H1 (cell line): ENCODE measurements around the gene HAT1. TPM values are rescaled to one million over a fixed set of nuclear protein-coding genes. Genes with fewer than 3 reads are reported as not detected.

Experiments
- CTCF ChIA-PET: fragments of 300-600 bp; sonication (Branson Sonifier 250); formaldehyde crosslinking; loops from one replicate; lab custom pipeline; 2021; ENCODE audit not compliant: partially characterized antibody; lab: Charles Lee
- POLR2A ChIA-PET: fragments of 300-600 bp; sonication (Branson Sonifier 250); formaldehyde crosslinking; loops from one replicate; lab custom pipeline; 2021; ENCODE audit warnings: inconsistent platforms; ENCODE audit not compliant: partially characterized antibody; lab: Charles Lee
- DNase-seq, 2 experiments: peaks; one replicate each; pipeline versions ENCODE4 v3.0.0 to v3.0.0-alpha.2; 2010 to 2022; ENCODE audit warnings: low spot score in 2 of 2, low read depth in 1 of 2, mixed read lengths in 1 of 2
- FAIRE-seq: peaks from 2 replicates; lab custom pipeline; 2011; peaks lifted over from hg19 to GRCh38; lab: Jason Lieb, UNC
- H2AFZ ChIP-seq: 2 replicates; pipeline ENCODE4 v1.8.1; 2012; ENCODE audit warnings: low read length, inconsistent platforms
- H2AK5ac ChIP-seq: 2 replicates; pipeline ENCODE4 v1.6.1; 2013; ENCODE audit warnings: low read depth, low read length
- H2BK120ac ChIP-seq: replicated peaks from 2 replicates; pipeline ENCODE3; 2013; ENCODE audit warnings: low read depth, low read length, inconsistent platforms
- H2BK12ac ChIP-seq: 2 replicates; pipeline ENCODE4 v1.6.1; 2013; ENCODE audit warnings: low read depth, low read length
- H2BK15ac ChIP-seq: 2 replicates; pipeline ENCODE4 v1.6.1; 2013; ENCODE audit warnings: low read length
- H2BK20ac ChIP-seq: 2 replicates; pipeline ENCODE4 v1.6.1; 2013; ENCODE audit warnings: low read length
- H2BK5ac ChIP-seq: 2 replicates; pipeline ENCODE4 v1.6.1; 2013; ENCODE audit warnings: low read depth, low read length
- H3K14ac ChIP-seq: 2 replicates; pipeline ENCODE4 v1.6.1; 2013; ENCODE audit warnings: inconsistent platforms; ENCODE audit not compliant: insufficient read length
- H3K18ac ChIP-seq: 2 replicates; pipeline ENCODE4 v1.6.1; 2013; ENCODE audit warnings: low read length; ENCODE audit errors: extremely low read depth
- H3K23ac ChIP-seq: 2 replicates; pipeline ENCODE4 v1.6.1; 2013; ENCODE audit warnings: inconsistent platforms; ENCODE audit not compliant: insufficient read length
- H3K23me2 ChIP-seq: 2 replicates; pipeline ENCODE4 v1.6.1; 2013; ENCODE audit warnings: low read depth, low read length
- H3K27ac ChIP-seq: 2 replicates; pipeline ENCODE4 v1.6.1; 2011; ENCODE audit warnings: low read depth, low read length, inconsistent platforms
- H3K27me3 ChIP-seq, 4 experiments: replicated peaks in 1 of 4; 1 replicate in 1 of 4; 2 replicates in 3 of 4; pipeline versions ENCODE4 v1.6.1 to v1.8.1; 2011 to 2013; ENCODE audit warnings: low read length in 3 of 4, mild to moderate bottlenecking in 3 of 4, inconsistent platforms in 2 of 4, mixed read lengths in 2 of 4, moderate library complexity in 1 of 4; ENCODE audit not compliant: control insufficient read depth in 3 of 4, insufficient read depth in 3 of 4; ENCODE audit errors: extremely low read depth in 1 of 4
- H3K36me3 ChIP-seq, 4 experiments: 2 replicates each; pipeline versions ENCODE4 v1.6.1 to v1.8.1; 2011 to 2013; ENCODE audit warnings: mild to moderate bottlenecking in 4 of 4, low read length in 3 of 4, moderate library complexity in 2 of 4, control low read depth in 1 of 4, inconsistent platforms in 1 of 4; ENCODE audit not compliant: insufficient read depth in 4 of 4, control insufficient read depth in 2 of 4
- H3K4ac ChIP-seq: replicated peaks from 2 replicates; pipeline ENCODE3; 2013; ENCODE audit warnings: low read length, low read depth, mixed read lengths, inconsistent platforms; ENCODE audit not compliant: insufficient read length
- H3K4me1 ChIP-seq, 4 experiments: replicated peaks in 1 of 4; 1 replicate in 1 of 4; 2 replicates in 3 of 4; pipeline versions ENCODE4 v1.6.1 to v1.8.1; 2011 to 2013; ENCODE audit warnings: low read length in 3 of 4, inconsistent platforms in 2 of 4, mixed read lengths in 1 of 4; ENCODE audit not compliant: insufficient read depth in 4 of 4, control insufficient read depth in 3 of 4
- H3K4me2 ChIP-seq, 2 experiments: 2 replicates each; pipeline versions ENCODE4 v1.6.1 to v1.8.1; 2011 to 2013; ENCODE audit warnings: low read depth in 2 of 2, low read length in 2 of 2, control low read depth in 1 of 2, inconsistent platforms in 1 of 2, mild to moderate bottlenecking in 1 of 2; ENCODE audit not compliant: insufficient read depth in 1 of 2
- H3K4me3 ChIP-seq, 4 experiments: fragments of 200-600, 300-600 bp in 1 of 4; sonication (generic), shearing (Covaris generic), sonication (Bioruptor Twin) in 1 of 4; 2 replicates each; pipeline versions ENCODE4 v1.5.1 to v1.8.1; 2011 to 2016; ENCODE audit warnings: low read length in 4 of 4, low read depth in 3 of 4, control low read depth in 2 of 4, inconsistent platforms in 2 of 4, mild to moderate bottlenecking in 2 of 4, mixed read lengths in 1 of 4, moderate library complexity in 1 of 4; ENCODE audit not compliant: insufficient read depth in 2 of 4; ENCODE audit errors: extremely low read depth in 1 of 4
- H3K56ac ChIP-seq: replicated peaks from 2 replicates; pipeline ENCODE3; 2013; ENCODE audit warnings: low read depth, mild to moderate bottlenecking, mixed read lengths, low read length, inconsistent platforms; ENCODE audit not compliant: insufficient read length
- H3K79me1 ChIP-seq: 2 replicates; pipeline ENCODE4 v1.6.1; 2013; ENCODE audit warnings: low read depth, low read length, control low read depth
- H3K79me2 ChIP-seq, 2 experiments: 2 replicates each; pipeline versions ENCODE4 v1.6.1 to v1.8.1; 2012 to 2013; ENCODE audit warnings: low read length in 2 of 2, mild to moderate bottlenecking in 2 of 2, inconsistent platforms in 1 of 2; ENCODE audit not compliant: insufficient read depth in 2 of 2, control insufficient read depth in 1 of 2
- H3K9ac ChIP-seq, 4 experiments: replicated peaks in 1 of 4; 1 replicate in 1 of 4; 2 replicates in 3 of 4; pipeline versions ENCODE4 v1.6.1 to v1.8.1; 2011 to 2013; ENCODE audit warnings: low read depth in 3 of 4, low read length in 3 of 4, control low read depth in 2 of 4, mild to moderate bottlenecking in 2 of 4, moderate library complexity in 2 of 4, inconsistent platforms in 1 of 4; ENCODE audit errors: extremely low read depth in 1 of 4
- H3K9me3 ChIP-seq, 2 experiments: 2 replicates each; pipeline versions ENCODE4 v1.6.1 to v1.8.1; 2012 to 2013; ENCODE audit warnings: mild to moderate bottlenecking in 2 of 2, moderate library complexity in 2 of 2, control low read depth in 1 of 2, inconsistent platforms in 1 of 2, low read depth in 1 of 2, low read length in 1 of 2, mixed read lengths in 1 of 2; ENCODE audit not compliant: insufficient read depth in 2 of 2
- H4K20me1 ChIP-seq, 2 experiments: replicated peaks in 1 of 2; 2 replicates each; pipeline versions ENCODE3 to v1.8.1; 2011 to 2013; ENCODE audit warnings: inconsistent platforms in 2 of 2, low read length in 2 of 2, mild to moderate bottlenecking in 1 of 2; ENCODE audit not compliant: insufficient read depth in 2 of 2, control insufficient read depth in 1 of 2
- H4K5ac ChIP-seq: 2 replicates; pipeline ENCODE4 v1.6.1; 2013; ENCODE audit warnings: low read length, low read depth, mixed read lengths, inconsistent platforms; ENCODE audit not compliant: insufficient read length
- H4K8ac ChIP-seq: 2 replicates; pipeline ENCODE4 v1.8.0; 2013; ENCODE audit warnings: mild to moderate bottlenecking, moderate library complexity, low read length, inconsistent platforms; ENCODE audit not compliant: insufficient read depth; ENCODE audit errors: extremely low read depth
- H4K91ac ChIP-seq: replicated peaks from 2 replicates; pipeline ENCODE3; 2013; ENCODE audit warnings: low read length, mixed read lengths, inconsistent platforms; ENCODE audit not compliant: insufficient read length
- CBX5 ChIP-seq: fragments of 300-800, 300-1000 bp; sonication (generic); IDR thresholded peaks from 2 replicates; pipeline ENCODE4 v1.7.1; 2016; ENCODE audit warnings: antibody characterized with exemption, low read length, low read depth
- CEBPB ChIP-seq: IDR thresholded peaks from 2 replicates; pipeline ENCODE4 v1.6.1; 2012; ENCODE audit warnings: low read depth, low read length
- CREB1 ChIP-seq: IDR thresholded peaks from 2 replicates; pipeline ENCODE4 v1.6.1; 2012; ENCODE audit warnings: inconsistent platforms
- EP300 ChIP-seq, 2 experiments: IDR thresholded peaks; 1 replicate in 1 of 2; 2 replicates in 1 of 2; pipeline ENCODE4 v1.6.1; 2011 to 2012; ENCODE audit warnings: low read depth in 2 of 2, low read length in 2 of 2, mild to moderate bottlenecking in 2 of 2, borderline replicate concordance in 1 of 2, inconsistent platforms in 1 of 2, moderate library complexity in 1 of 2
- GTF2F1 ChIP-seq: IDR thresholded peaks from 2 replicates; pipeline ENCODE4 v1.6.1; 2012; ENCODE audit warnings: low read depth, low read length, improper control_type of control experiment, borderline replicate concordance
- HDAC6 ChIP-seq: IDR thresholded peaks from one replicate; pipeline ENCODE4 v1.7.1; 2012; ENCODE audit warnings: low read depth, mild to moderate bottlenecking, inconsistent platforms, low read length, moderate library complexity
- JUND ChIP-seq: IDR thresholded peaks from 2 replicates; pipeline ENCODE4 v1.6.1; 2011; ENCODE audit warnings: mild to moderate bottlenecking, improper control_type of control experiment, low read length
- NANOG ChIP-seq: IDR thresholded peaks from 2 replicates; pipeline ENCODE4 v1.6.1; 2011; ENCODE audit warnings: low read length, low read depth, mild to moderate bottlenecking, inconsistent platforms; ENCODE audit not compliant: insufficient read depth, poor library complexity, severe bottlenecking
- RBBP5 ChIP-seq: IDR thresholded peaks from 2 replicates; pipeline ENCODE4 v1.7.1; 2012; ENCODE audit warnings: low read depth, mild to moderate bottlenecking, inconsistent platforms, low read length, moderate library complexity, borderline replicate concordance
- RNF2 ChIP-seq: fragments of 200-900, 300-1000 bp; sonication (generic); IDR thresholded peaks from 2 replicates; pipeline ENCODE4 v1.7.1; 2016; ENCODE audit warnings: borderline replicate concordance, low read depth, mild to moderate bottlenecking, antibody characterized with exemption, low read length; ENCODE audit not compliant: poor library complexity, severe bottlenecking; ENCODE audit errors: missing control alignments
- SRF ChIP-seq: IDR thresholded peaks from 2 replicates; pipeline ENCODE4 v1.6.1; 2011; ENCODE audit warnings: mild to moderate bottlenecking, low read depth, low read length, moderate library complexity
- SUZ12 ChIP-seq: fragments of 200-600 bp; sonication (generic); IDR thresholded peaks from 2 replicates; pipeline ENCODE4 v1.6.1; 2012; ENCODE audit warnings: mild to moderate bottlenecking, inconsistent platforms, low read length, moderate library complexity, mixed read lengths
- TBP ChIP-seq: IDR thresholded peaks from 2 replicates; pipeline ENCODE4 v1.6.1; 2011; ENCODE audit warnings: low read depth, low read length, improper control_type of control experiment
- WGBS, 2 experiments: shearing (Covaris generic) in 1 of 2; methylation state at CpG; one replicate each; pipeline versions ENCODE4 v1.1.6 to v1.1.7; 2013 to 2015; ENCODE audit warnings: low lambda C conversion rate in 2 of 2, mixed read lengths in 2 of 2, inconsistent platforms in 1 of 2, low coverage in 1 of 2, missing lambda C conversion rate in 1 of 2; ENCODE audit not compliant: insufficient replicate concordance in 2 of 2, insufficient coverage in 1 of 2, insufficient read length in 1 of 2; ENCODE audit errors: extremely low coverage in 1 of 2, missing lambda C conversion rate in 1 of 2; 5-methylcytosine and 5-hydroxymethylcytosine counted together
- polyA plus RNA-seq, 7 experiments: library from polyadenylated mRNA; depleted of rRNA in 3 of 7; stranded (reverse) in 5 of 7; unstranded in 2 of 7; fragments of >200 nt in 5 of 7; fragments of 200-250 nt in 2 of 7; gene quantifications; 1 replicate in 5 of 7; 2 replicates in 1 of 7; 4 replicates in 1 of 7; pipeline versions ENCODE4 v1.2.1 to v1.2.3, GENCODE V29; 2011 to 2013; ENCODE audit warnings: missing spikeins in 2 of 7, mixed read lengths in 2 of 7
- total RNA-seq: library from RNA; stranded (reverse); fragmentation: NEBNext Ultra II Directional; extraction: Animal tissue kit (Norgen Biotek cat#: 25700); gene quantifications from 2 replicates; pipeline ENCODE4 v1.2.1, GENCODE V29; 2021

HAT1 gene
- total and polyA plus RNA-seq, 2 of the 8 experiments (the other 6 are each of a cell fraction or from before 2014, with no cell fraction given): 44.6 to 74.2 TPM

- Histone ChIP-seq H3K36me3 (no peaks in the 10 kb centered on the region), H3K4me3 (no peak overlapping the region), H2BK20ac (no peak overlapping the region), H2BK12ac (no peak overlapping the region), H3K4me2 (no peak overlapping the region), H4K5ac (no peak overlapping the region), H3K27ac (no peak overlapping the region), H4K8ac (no peak overlapping the region), H2AFZ (no peak overlapping the region), H3K18ac (no peak overlapping the region), H3K14ac (no peak overlapping the region), H3K23ac (no peak overlapping the region), H2AK5ac (no peak overlapping the region), H4K91ac (no peak overlapping the region), H3K9me3 (no peaks in the 10 kb centered on the region), H3K79me1 (no peaks in the 10 kb centered on the region), H3K9ac (no peak overlapping the region), H3K4me1 (no peaks in the 10 kb centered on the region), H3K27me3 (no peaks in the 10 kb centered on the region), H3K23me2 (no peaks in the 10 kb centered on the region), H4K20me1 (no peaks in the 10 kb centered on the region), H2BK5ac (no peak overlapping the region), H3K56ac (no peak overlapping the region), H2BK120ac (no peak overlapping the region), H2BK15ac (no peak overlapping the region), H3K79me2 (no peaks in the 10 kb centered on the region), H3K4ac (no peak overlapping the region)
- CTCF ChIA-PET: interaction anchor here (0.8 to 1.9 kb wide), 4 partner anchors 10 to 190 kb away, joined by 3 to 4 read pairs (median 3); no protein-coding TSS in a partner anchor
- no peak for TF ChIP-seq GTF2F1
- TF ChIP-seq HDAC6: no peak
- TF ChIP-seq NANOG: no peak
- TF ChIP-seq RBBP5: no peak
- TF ChIP-seq RNF2: no peak
- TF ChIP-seq CREB1: no peak
- TF ChIP-seq SUZ12: no peak
- TF ChIP-seq TBP: no peak
- TF ChIP-seq JUND: no peak
- TF ChIP-seq SRF: no peak
- TF ChIP-seq EP300 (IDR thresholded peaks at IDR 0.05; ENCODE audit: borderline replicate concordance in 1 of 2, low read depth in 2 of 2, low read length in 2 of 2): no peak
- no peak for TF ChIP-seq CBX5
- TF ChIP-seq CEBPB: no peak
- 89% methylated on average over 3 of the region's 3 CpGs; no CpG with 5 or more reads in 1 of the 2 experiments for WGBS, 2 experiments
- POLR2A ChIA-PET: interaction anchor here (0.6 to 2.2 kb wide), 2 partner anchors 9 to 22 kb away, joined by 3 to 8 read pairs; partner anchors contain the start of gene HAT1
- DNase-seq (no peak), FAIRE-seq (no peak)
Measured at GRCh38 chr2:171913517-171913916, 8.7 kb upstream of the HAT1 start.
